ENCODE data around the gene MAPKAPK5.
"Not testable (repeated sequence)": the region's sequence is repeated elsewhere in the genome, so short reads cannot be mapped to it uniquely, and the experiment has no call there.

MAPKAPK5 gene

DNA sequence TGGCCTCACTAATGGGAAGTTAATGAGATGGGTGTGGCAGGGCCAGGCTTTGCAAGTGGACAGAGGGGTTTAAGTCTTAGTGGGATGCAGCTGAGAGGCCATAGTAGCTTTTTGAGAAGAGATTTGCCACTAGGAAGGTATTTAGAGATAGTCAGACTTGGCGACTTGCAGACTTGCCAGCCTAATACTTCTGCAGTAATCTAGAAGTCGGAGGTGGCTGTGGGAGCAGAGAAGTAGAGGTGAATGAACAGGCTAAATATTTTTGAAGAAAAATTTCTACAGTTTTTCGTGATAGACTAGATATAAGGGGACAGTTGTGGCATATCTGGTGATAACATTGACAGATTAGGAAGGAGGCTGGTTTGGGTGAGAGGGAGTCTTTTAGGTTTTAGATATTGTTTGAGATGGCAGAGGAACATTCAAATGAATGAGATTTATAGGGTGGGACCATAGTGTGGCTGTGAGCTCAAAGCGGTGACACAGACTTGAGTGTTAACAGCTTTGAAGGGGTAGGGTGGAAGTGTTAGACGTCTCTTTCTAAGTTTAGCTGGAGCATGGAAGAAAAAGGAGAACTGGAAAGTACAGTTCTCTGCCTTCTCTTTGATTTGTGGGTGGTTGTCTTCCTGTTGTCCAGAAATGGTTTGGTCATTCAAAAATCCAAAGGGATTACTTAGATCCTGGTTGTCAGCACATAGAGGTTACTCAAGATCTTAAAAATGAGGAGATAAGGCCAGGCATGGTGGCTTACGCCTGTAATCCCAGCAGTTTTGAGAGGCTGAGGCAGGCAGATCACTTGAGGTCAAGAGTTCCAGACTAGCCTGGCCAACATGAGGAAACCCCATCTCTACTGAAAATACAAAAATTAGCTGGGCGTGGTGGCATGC, 44.9 kb downstream of the MAPKAPK5 start:
- DNase-seq (ENCODE audit: low read depth), result no peak

DNA sequence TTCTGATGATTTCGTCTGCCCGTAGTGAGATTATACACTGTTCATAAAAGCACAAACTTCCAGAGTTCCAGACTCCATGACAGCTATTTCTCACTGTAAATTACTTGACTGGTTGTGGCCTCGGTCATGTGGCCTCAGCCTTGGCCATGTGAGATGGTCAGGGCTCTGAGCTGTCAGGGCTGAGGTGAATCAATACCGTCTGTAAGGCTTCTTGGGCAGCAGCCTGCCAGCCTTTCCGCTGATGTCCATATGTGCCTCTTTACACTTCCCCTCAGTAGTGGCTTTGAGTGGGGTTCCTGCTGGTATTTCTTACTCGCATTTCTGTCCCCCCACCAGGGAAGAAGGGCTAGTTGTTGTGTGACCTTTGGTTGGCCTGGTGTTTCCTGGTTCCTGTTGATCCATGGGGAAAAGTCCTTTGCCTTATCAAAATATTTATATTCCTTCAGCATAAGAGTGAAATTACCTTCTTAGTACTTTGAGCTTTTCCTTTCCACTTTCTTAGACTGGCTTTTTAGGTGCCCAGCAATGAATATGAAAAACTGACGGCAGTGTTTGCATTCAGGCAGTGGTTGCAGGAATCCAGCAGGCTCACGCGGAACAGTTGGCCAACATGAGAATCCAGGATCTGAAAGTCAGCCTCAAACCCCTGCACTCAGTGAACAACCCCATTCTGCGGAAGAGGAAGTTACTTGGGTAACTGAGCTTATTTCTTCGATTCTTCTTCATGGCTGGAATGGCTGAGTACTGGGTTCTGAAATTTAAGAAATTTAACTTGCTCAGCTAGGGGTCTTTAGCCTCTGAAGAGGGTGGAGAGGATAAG, 46.1 kb downstream of the MAPKAPK5 start:
- no peak for DNase-seq (ENCODE audit: low read depth)

DNA sequence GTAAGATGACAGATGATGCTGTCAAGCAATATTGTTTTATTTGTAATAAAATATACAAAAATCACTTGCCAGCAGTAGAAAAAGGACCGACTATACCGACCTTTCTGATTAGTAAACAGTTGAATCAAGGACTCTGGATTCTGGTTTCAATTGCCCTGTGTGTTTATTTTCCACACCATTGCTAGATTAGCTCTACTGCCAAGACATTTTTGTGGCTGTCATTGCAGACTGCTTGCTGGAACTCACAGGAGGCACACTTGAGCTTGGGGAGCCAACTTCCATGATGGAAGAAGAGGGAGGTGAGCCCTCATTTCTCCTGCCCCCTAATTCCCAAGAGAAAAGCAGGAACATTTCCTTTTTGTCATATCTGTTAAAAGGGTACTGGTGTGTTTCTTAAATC, 51.3 kb downstream of the MAPKAPK5 start:
- no peak for DNase-seq (ENCODE audit: low read depth)

DNA sequence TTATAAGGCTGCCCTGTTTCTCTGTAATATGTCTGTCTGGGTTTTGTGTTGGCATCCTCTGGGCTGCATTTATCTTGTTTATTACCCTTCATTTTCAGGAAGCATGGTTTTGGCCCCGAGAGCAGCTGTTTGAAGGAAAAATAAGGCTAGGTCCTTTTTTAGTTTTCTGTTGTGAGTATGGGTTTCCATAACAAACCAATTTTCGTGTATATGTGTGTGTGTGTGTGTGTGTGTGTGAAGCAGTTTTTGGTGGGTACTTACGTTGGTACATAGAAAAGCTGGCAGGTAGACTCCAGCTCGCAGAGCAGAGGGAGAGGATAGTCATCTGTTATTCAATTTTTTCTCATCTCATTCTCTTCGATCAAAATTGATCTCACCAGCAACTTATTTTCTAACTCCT, 52.5 kb downstream of the MAPKAPK5 start:
- no peak for DNase-seq (ENCODE audit: low read depth)

DNA sequence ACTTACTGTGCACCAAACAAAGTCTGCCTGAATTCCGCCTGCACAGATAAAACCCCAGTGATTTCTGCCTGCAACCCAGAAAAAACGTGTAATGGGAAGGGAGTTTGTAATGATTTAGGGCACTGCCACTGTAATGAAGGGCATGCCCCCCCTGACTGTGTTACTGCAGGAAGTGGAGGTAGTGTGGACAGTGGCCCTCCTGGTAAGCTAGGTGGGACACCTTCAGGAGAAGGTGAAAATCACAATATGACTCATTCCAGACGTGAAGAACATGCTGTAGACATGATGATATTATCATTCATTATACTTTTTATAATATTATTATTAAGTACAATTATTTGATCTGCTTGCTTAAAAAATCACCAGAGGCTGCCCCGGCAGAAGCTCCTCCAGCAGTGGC, 59.2 kb downstream of the MAPKAPK5 start:
- no peak for DNase-seq (ENCODE audit: low read depth)

DNA sequence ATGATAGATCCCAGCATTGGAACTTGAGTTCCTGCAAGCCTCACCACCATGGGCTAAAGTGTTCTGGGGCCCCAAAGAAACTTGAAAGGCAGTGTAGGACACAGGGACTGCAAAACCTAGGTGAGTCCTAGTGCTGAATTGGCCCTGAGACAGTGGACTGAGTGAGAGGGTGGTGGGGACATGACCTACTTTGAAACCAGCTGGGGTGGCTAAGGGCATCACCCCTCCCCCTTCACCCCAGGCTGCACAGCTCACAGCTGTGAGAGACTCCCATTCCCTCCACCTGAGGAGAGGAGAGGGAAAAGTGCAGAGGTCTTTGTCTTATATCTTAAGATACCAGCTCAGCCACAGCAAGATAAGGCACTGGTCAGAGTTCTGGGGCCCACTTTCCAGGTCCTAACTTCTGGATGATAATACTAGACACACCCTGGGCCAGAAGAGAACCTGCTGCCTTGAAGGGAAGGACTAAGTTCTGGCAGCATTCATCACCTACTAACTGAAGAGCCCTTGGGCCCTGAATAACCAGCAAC, 62.5 kb downstream of the MAPKAPK5 start:
- DNase-seq (ENCODE audit: low read depth), result no peak

DNA sequence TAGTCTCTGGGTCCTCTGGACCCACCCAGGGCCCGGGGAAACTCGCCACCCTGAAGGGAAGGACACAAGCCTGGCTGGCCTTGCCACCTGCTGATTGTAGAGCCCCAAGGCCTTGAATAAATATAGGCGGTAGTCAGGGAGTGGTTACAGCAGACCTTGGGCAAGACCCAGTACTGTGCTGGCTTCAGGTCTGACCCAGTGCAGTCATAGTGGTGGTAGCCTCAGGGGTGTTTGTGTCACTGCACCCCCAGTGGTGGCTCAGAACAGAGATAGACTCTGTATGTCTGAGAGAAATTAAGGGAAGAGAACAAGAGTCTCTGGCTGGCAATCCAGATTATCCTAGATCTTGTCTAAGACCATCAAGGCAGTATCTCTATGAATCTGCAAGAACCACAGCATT, 63.5 kb downstream of the MAPKAPK5 start:
- DNase-seq (ENCODE audit: low read depth), result no peak

DNA sequence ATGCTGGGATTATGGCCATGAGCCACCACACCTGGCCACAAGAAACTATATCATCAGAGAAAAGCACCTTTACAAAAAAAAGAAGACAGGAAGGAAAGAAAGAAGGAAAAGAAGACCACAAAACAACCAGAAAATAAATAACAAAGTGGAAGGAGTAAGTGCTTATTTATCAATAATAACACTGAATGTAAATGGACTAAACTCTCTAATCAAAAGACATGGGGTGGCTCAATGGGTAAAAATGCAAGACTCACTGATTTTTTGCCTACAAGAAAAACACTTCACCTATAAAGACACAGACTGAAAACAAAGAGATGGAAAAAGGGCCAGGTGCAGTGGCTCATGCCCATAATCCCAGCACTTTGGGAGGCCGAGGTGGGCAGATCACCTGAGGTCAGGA, 65.7 kb downstream of the MAPKAPK5 start:
- no peak for DNase-seq (ENCODE audit: low read depth)

DNA sequence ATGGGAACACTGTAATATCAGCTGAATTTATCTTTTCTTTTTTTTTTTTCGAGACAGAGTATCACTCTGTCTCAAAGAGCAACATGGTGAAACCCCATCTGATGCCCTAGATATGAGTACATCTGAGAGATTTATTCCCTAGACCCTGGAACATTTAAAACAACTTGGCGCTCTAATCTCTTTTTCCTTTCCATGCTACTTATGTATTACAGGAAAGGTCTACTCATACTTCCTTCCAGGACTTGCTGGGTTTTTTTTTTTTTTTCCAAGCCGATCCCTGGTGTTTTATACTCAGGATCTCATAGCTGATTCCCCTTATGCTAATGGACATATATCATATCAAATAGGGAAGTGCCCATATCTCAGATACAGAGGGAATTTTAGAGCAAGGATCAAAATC, 83.1 kb downstream of the MAPKAPK5 start:
- DNase-seq (ENCODE audit: low read depth), result no peak

DNA sequence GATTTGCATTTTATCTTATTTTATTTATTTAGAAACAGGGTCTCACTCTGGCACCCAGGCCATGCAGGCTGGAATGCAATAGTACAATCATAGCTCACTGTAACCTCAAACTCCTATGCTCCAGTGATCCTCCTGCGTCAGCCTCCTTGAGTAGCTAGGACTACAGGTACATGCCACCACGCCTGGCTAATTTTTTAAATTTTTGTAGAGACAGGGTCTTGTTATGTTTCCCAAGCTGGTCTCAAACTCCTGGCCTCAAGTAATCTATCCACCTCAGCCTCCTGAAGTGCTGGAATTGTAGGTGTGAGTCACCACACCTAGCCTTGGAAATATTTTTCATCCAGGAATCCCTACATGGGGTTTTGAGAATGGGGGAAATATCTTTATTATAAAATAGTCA, 84.6 kb downstream of the MAPKAPK5 start:
- DNase-seq (ENCODE audit: low read depth), result no peak

DNA sequence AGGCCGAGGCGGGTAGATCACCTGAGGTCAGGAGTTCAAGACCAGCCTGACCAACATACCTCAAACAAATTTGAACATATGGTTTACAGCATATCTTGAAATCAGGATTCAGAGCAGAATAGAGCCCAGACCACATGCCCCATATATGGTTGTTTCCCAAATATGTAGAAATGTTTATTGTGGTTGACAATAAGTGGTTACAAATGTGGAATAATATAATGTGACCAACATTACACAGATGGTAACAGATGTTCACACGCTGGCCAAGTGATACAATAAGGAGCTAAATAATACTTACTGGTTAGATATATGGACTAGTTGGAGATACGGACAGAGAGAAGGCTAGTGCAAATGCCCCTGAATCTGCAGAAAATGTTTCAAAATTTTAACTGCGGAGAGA, 85.3 kb downstream of the MAPKAPK5 start:
- DNase-seq (ENCODE audit: low read depth), result no peak

DNA sequence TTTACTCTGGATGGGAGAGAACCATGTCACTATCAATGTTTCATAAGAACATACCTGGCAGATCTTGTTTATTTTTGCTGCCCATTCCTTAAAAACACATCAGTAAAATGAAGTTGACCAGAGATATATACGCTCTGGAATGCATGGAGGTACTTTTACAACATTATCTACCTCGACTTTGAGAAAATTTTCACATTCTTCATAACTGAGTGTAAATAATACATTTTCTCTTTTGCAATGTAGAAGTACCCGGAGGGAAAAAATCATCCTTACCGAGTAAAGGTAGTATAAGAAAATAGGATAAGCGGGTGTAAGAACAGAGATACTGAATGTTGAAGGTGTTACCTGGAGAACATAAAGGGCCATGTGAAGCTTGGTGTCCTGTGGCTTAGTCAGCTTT, 90.2 kb downstream of the MAPKAPK5 start:
- no peak for DNase-seq (ENCODE audit: low read depth)

DNA sequence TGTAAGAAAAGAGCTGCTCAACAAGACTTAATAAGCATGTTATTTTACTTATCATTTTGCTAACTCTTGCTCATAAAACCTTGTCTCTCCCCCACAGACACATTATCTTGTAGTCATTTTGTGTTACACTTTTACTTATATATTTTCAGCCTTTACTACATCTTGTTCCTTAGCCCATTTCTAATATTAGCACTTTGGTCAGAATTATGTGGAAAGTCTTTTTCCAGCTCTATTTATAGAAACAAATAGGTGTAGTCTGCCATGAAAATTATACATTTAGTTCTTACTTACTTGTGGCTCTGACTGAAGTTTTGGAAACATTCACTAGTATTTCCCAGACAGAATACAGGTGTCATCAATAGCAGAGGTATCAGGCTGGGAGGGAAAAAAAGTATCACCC, 94.8 kb downstream of the MAPKAPK5 start:
- no peak for DNase-seq (ENCODE audit: low read depth)

DNA sequence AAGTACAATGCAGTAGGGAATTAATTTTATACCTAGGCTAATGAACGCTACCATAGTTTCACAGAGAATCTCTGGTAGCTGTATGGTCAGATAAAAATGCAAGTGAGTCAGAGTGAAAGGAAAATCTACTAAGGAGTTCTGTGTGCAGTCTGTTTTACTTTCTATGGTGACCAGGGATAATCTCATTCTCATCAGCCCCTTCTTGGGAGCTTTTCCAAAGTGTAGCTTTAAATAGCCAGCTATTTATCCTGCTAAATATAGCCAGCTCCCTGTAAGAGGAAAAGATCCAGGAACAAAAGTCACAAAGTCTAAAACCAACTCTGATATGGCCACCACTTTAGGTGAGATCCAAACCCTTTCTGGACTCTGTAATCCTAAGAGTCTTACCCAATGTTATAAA, 95.4 kb downstream of the MAPKAPK5 start:
- DNase-seq (ENCODE audit: low read depth), result no peak

DNA sequence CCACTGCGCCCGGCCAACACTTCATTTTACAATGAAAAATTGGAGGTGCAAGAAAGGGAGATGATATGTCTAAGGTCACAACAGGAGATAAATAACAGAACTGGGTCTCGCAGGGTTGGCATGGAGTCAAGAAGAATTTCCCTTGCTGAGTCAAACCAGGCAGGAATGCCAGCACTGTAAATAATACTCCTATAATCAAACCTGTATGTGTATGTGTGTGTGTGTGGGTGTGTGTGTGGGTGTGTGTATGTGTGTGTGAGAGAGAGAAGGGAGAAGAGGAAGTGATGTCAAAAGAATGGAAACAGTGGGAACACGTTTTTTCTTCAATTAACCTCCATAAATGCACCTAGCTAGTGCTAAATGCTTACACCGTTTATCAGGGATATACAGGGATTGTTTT, 100.5 kb downstream of the MAPKAPK5 start:
- DNase-seq (ENCODE audit: low read depth), result peak; percentile 30

DNA sequence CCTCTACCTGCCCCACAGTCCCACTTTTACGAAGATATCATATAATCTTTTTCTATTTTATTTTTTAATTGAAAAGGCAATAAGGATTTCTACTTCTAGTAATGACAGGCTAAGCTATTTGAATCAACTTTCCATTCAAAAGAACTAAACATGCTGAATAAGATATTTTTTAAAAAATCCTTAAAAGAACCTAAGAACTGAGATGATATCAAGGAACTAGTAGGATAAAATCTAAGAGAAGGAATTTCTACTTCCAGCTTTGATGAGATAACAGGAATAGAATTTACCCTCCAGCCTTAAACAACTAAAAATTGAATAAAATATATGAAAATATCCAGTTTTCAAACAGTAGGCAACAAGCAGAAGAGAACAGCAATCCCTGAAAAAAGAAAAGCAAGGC, 101.9 kb downstream of the MAPKAPK5 start:
- no peak for DNase-seq (ENCODE audit: low read depth)

DNA sequence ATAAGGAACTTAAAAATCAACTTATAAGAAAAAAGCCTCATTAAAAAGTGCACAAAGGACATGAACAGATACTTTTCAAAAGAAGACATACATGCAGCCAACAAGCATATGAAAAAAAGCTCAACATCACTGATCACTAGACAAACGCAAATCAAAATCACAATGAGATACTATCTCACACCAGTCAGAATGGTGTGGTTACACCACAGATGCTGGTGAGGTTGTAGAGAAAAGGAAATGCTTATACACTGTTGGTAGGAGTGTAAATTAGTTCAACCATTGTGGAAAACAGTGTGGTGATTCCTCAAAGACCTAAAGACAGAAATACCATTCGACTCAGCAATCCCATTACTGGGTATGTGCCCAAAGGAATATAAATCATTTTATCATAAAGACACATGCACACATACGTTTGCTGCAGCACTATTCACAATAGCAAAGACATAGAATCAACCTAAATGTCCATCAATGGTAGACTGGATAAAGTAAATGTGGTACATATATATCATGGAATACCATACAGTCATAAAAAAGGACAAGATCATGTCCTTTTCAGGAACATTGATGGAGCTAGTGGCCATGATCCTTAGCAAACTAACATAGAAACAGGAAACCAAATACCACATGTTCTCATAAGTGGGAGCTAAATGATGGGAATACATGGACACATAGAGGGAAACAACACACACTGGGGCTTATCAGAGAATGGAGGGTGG, 109.1 kb downstream of the MAPKAPK5 start:
- DNase-seq (ENCODE audit: low read depth), result not testable (repeated sequence)
